ENCODE data around the gene AUP1.

AUP1 gene

DNA sequence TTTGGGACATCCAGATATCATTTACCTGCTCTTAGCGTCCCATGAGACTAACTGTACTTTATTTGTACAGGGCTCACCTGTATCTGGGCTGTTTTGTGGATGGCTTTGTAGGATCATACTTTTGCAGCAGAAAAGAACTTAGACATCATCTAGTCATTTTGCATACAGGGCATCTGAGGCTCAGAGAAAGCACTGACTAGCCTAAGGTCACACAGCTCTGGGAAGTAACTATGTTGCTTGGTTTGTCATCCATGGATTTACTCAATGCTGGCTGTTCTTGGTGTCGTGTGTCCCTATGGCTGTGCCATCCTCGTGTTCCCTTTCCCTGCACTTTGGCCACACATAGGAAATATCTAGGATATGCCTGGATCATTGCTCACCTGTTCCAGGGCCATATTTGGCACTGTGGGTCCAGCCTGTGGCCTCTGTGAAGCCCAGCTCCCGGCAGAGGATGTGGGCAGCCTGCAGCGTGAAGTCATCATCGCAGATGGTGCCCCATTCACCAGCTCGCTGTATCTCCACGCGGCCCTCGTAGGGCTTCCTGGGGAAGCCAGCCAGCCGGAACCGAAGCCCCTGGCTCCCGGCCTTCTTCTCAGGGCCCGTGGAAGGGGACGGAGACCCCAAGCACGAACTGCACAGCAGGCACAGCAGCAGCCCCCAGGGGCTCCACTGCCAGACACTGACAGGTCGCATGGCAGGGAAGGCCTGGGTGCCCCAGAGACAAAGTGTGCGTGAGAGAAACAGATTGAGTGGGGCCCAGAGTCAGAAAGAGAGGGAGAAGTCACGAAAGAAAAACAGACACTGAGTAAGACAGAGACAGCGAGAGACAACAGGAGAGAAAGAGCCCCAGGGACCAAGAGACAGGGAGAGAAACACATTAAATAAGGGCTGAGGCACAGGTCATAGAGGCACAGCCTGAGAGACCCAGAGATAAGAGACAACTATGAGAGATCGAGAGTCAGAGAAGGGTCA is 22.7 kb upstream of the AUP1 start:
- no peak overlapping the region for H3K4me3 ChIP-seq (ENCODE audit: low read depth, low read length)
- DNase-seq: no peak
- no peak overlapping the region for H3K27ac ChIP-seq
- no peaks in the 10 kb centered on the region for H3K27me3 ChIP-seq (ENCODE audit: insufficient read depth, low read depth, severe bottlenecking)
- TF ChIP-seq, protein P1, sequence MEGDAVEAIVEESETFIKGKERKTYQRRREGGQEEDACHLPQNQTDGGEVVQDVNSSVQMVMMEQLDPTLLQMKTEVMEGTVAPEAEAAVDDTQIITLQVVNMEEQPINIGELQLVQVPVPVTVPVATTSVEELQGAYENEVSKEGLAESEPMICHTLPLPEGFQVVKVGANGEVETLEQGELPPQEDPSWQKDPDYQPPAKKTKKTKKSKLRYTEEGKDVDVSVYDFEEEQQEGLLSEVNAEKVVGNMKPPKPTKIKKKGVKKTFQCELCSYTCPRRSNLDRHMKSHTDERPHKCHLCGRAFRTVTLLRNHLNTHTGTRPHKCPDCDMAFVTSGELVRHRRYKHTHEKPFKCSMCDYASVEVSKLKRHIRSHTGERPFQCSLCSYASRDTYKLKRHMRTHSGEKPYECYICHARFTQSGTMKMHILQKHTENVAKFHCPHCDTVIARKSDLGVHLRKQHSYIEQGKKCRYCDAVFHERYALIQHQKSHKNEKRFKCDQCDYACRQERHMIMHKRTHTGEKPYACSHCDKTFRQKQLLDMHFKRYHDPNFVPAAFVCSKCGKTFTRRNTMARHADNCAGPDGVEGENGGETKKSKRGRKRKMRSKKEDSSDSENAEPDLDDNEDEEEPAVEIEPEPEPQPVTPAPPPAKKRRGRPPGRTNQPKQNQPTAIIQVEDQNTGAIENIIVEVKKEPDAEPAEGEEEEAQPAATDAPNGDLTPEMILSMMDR (IDR thresholded peaks at IDR 0.05; ENCODE audit: low read depth, low read length): no peak
- no peaks in the 10 kb centered on the region for H3K9me3 ChIP-seq (ENCODE audit: severe bottlenecking)
- H3K36me3 ChIP-seq: peaks cover 15% of the 10 kb centered on the region

DNA sequence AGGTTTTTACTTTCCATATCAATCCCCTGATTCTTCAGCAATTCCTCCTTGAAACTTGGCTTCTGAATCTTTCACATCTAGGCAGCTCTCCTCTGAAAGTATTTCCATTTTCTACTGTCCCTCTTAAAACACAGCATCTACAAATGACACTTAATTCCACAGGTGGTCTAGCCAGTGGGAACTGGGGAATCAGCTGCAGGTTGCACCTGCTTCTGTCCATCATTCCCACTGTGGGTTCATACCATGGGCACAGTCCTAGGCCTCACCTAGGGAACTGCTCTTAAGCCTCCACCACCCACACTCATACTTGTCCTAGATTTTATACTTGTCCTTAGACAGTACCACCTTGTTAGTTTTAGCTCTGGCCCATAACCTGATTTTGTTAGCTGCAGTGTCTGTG is 22.0 kb upstream of the AUP1 start:
- DNase-seq: no peak
- Histone ChIP-seq H3K27me3 (ENCODE audit: insufficient read depth, low read depth, severe bottlenecking) (no peaks in the 10 kb centered on the region), H3K36me3 (peaks cover 14% of the 10 kb centered on the region)

DNA sequence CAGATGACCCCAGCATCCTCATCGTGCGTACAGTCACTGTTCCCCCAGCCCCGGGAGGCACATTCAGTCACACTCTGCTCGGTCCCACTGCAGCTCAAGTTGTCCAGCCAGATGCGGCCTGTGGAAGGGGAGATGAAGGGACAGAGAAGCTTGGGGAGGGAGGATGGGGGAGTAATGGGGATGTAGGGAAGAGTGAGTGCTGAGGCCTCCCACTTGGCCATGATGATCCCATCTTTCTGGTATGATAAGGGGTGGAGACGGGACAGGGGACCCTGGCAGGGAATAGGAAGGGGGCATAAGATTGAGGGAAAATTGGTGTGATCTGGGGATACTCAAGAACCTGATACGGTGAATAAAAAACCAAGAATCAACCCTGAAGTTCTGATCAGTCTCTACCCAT is 20.7 kb upstream of the AUP1 start:
- Histone ChIP-seq H3K27me3 (ENCODE audit: insufficient read depth, low read depth, severe bottlenecking) (no peaks in the 10 kb centered on the region), H3K36me3 (peaks cover 10% of the 10 kb centered on the region), H3K27ac (peak overlapping the region; percentile 98), H3K9me3 (ENCODE audit: severe bottlenecking) (no peaks in the 10 kb centered on the region), H3K4me3 (ENCODE audit: low read depth, low read length) (peak overlapping the region; percentile 80)
- TF ChIP-seq, protein P1 (IDR thresholded peaks at IDR 0.05; ENCODE audit: low read depth, low read length): no peak
- DNase-seq: no peak

More for the DNA sequence above, 22.0 kb upstream of the AUP1 start:
- H3K9me3 ChIP-seq (ENCODE audit: severe bottlenecking): no peaks in the 10 kb centered on the region
- TF ChIP-seq, protein P1 (IDR thresholded peaks at IDR 0.05; ENCODE audit: low read depth, low read length): no peak
- H3K27ac ChIP-seq: no peak overlapping the region
- H3K4me3 ChIP-seq (ENCODE audit: low read depth, low read length): no peak overlapping the region

DNA sequence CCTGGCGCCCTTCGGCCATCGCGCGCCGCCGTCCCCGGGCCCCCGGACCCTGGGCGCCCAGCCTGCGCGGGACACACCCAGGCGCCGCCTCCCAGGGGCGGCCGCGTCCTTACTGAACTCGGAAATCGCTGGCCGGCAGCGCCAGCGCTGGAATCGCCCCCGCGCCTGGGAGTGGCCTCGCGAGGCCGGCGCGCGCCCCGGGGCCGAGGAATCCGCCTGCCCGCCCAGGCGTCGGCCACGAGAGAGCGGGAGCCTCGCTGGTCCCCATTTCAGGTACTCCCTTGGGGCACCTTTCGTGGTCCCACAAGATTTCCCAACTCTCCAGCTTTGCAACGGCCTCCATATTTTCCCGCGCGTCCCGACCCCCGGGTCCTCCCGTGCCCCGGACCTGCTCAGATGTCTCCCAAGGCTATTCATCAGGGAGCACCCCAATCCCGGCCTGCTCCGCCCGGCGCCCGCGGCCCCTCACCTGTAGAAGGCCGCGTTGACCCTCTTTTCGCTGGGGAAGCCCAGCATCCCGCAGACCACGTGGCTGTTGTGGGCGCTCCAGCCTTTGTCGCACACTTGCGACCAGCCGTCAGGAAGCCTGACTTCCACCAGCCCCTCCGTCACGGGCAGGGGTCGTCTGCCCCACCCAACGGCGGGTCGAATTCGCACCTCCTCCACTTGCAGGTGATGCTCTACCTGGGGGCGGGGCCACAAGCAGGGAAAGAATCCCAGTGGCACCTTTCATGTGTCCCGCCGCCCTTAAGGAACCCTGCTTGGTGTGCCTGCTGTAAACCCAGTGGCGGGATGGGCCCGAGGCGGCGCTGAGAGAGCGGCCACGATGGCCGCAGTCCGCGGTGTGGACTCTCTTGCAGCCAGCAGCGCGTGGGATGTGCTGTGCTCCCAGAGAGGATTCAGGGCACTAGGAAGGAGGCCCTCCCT is 19.7 kb upstream of the AUP1 start:
- H3K36me3 ChIP-seq: peaks cover 10% of the 10 kb centered on the region
- TF ChIP-seq, protein P1 (IDR thresholded peaks at IDR 0.05; ENCODE audit: low read depth, low read length): no peak
- no peaks in the 10 kb centered on the region for H3K9me3 ChIP-seq (ENCODE audit: severe bottlenecking)
- DNase-seq: peak; percentile 86
- H3K27ac ChIP-seq: peak overlapping the region; percentile 98
- H3K27me3 ChIP-seq (ENCODE audit: insufficient read depth, low read depth, severe bottlenecking): no peaks in the 10 kb centered on the region
- peak overlapping the region; percentile 80 for H3K4me3 ChIP-seq (ENCODE audit: low read depth, low read length)

DNA sequence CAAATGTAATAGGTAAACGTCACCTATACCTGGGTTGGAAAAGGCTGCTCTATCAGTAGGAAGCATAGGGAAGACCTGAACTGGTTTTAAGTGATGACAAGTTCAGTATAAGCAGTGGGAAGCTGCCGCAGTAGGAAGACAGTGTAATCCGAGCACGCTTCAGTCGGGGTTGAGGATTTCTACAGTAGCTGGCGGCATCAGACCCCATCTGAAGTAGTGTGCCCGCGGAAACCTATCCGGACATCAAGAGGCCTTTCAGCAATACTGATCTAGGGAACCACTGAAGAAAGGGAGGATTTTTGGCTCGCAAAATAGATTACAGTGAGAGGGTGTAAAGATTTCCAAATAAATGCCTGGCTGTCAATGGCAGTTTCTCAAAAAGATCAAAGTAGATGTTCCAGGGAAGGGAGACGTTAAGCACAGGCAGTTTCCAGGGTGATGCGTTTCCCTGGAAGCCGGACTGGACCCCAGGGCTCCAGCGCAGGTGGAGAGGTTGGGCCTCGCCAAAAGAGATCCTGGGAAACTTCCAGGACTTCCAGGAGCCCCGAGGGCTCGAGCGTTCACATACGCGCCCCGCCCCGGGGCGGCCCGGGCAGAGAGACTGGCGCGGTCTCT is 18.9 kb upstream of the AUP1 start:
- TF ChIP-seq, protein P1 (IDR thresholded peaks at IDR 0.05; ENCODE audit: low read depth, low read length): no peak
- H3K27me3 ChIP-seq (ENCODE audit: insufficient read depth, low read depth, severe bottlenecking): no peaks in the 10 kb centered on the region
- peak overlapping the region; percentile 98 for H3K27ac ChIP-seq
- peak overlapping the region; percentile 80 for H3K4me3 ChIP-seq (ENCODE audit: low read depth, low read length)
- peak; percentile 74 for DNase-seq
- peaks cover 10% of the 10 kb centered on the region for H3K36me3 ChIP-seq
- no peaks in the 10 kb centered on the region for H3K9me3 ChIP-seq (ENCODE audit: severe bottlenecking)

All from WERI-Rb-1 (cell line).